Measurements from ENCODE around the gene AHSA1. TPM values are rescaled to one million over a fixed set of nuclear protein-coding genes. Genes with fewer than 3 reads are reported as not detected.

AHSA1 gene
- total and polyA plus RNA-seq, 2 donors, result 66.2 to 126 TPM

DNA sequence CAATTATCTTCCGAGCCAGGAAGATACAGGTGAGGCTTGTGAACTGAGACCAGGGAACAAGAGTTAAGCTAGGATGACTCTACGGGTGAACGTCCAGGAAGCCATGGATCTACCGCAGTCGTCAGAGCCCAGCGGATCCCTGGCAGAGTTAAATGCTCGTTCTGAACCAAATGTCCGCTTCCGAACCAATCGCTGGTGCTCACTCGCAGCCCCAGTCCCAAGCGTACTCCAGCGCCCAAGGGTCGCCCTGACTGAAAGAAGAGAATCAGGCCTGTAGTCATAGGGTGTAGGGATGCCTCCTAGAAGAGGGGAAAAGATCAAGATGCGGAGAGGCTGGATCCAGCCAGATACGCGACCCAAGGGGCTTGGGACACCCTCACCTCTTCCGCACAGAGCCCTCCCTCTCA lies 775 bp upstream of the AHSA1 start:
- no peak for DNase-seq (ENCODE audit: extremely low spot score)
- no peaks in the 10 kb centered on the region for H3K4me1 ChIP-seq (ENCODE audit: insufficient read depth)
- H3K4me3 ChIP-seq (ENCODE audit: low read depth, low read length), result peak overlapping the region; percentile 93

GRCh38 chr14:77458249-77458950 lies 507 bp downstream of the AHSA1 start:
- Histone ChIP-seq H3K4me1 (ENCODE audit: insufficient read depth) (no peaks in the 10 kb centered on the region), H3K27ac (ENCODE audit: low read depth) (peak overlapping the region; percentile 71), H3K4me3 (ENCODE audit: low read depth, low read length) (peak overlapping the region; percentile 93), H3K36me3 (ENCODE audit: insufficient read depth) (peaks cover 3% of the 10 kb centered on the region)
- WGBS, result under 1% methylated on average over 29 of the region's 29 CpGs
- no peak for DNase-seq (ENCODE audit: extremely low spot score)

More for the DNA sequence above, 775 bp upstream of the AHSA1 start:
- WGBS, result under 1% methylated on average over 18 of the region's 18 CpGs
- Histone ChIP-seq H3K27ac (ENCODE audit: low read depth) (peak overlapping the region; percentile 84), H3K36me3 (ENCODE audit: insufficient read depth) (no peaks in the 10 kb centered on the region)

GRCh38 chr14:77459072-77459723 lies 1.3 kb downstream of the AHSA1 start:
- peak; percentile 28 for DNase-seq (ENCODE audit: extremely low spot score)
- H3K27ac ChIP-seq (ENCODE audit: low read depth), result no peak overlapping the region
- peaks cover 7% of the 10 kb centered on the region for H3K36me3 ChIP-seq (ENCODE audit: insufficient read depth)
- H3K4me3 ChIP-seq (ENCODE audit: low read depth, low read length), result peak overlapping the region; percentile 93
- 32% methylated on average over 13 of the region's 13 CpGs for WGBS
- no peaks in the 10 kb centered on the region for H3K4me1 ChIP-seq (ENCODE audit: insufficient read depth)

- no peak for DNase-seq (ENCODE audit: extremely low spot score)
- WGBS, result 85% methylated on average over 5 of the region's 5 CpGs
- H3K4me1 ChIP-seq (ENCODE audit: insufficient read depth), result no peaks in the 10 kb centered on the region
- no peak overlapping the region for H3K4me3 ChIP-seq (ENCODE audit: low read depth, low read length)
- H3K36me3 ChIP-seq (ENCODE audit: insufficient read depth), result peaks cover 15% of the 10 kb centered on the region
- no peak overlapping the region for H3K27ac ChIP-seq (ENCODE audit: low read depth)
Measured at GRCh38 chr14:77467801-77468200, 9.9 kb downstream of the AHSA1 start.

DNA sequence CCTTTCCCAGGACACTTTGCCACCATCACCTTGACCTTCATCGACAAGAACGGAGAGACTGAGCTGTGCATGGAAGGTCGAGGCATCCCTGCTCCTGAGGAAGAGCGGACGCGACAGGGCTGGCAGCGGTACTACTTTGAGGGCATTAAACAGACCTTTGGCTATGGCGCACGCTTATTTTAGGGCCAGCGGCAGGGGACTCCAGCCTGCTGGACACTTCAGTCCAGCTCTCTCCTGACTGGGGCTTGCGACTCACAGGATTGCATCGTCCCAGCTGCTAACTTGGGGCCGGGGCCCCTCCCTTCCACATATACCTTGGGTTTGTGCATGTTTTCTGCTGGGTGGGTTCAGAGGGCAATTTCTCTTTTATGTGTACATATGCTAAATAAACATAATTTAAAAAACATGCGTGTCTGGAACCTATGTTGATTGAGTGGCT lies 11.2 kb downstream of the AHSA1 start:
- Histone ChIP-seq H3K4me3 (ENCODE audit: low read depth, low read length) (no peak overlapping the region), H3K4me1 (ENCODE audit: insufficient read depth) (no peaks in the 10 kb centered on the region), H3K27ac (ENCODE audit: low read depth) (no peak overlapping the region), H3K36me3 (ENCODE audit: insufficient read depth) (peaks cover 11% of the 10 kb centered on the region)
- 84% methylated on average over 14 of the region's 14 CpGs for WGBS
- no peak for DNase-seq (ENCODE audit: extremely low spot score)

- H3K36me3 ChIP-seq (ENCODE audit: insufficient read depth), result peaks cover 11% of the 10 kb centered on the region
- H3K27ac ChIP-seq (ENCODE audit: low read depth), result no peak overlapping the region
- no peaks in the 10 kb centered on the region for H3K4me1 ChIP-seq (ENCODE audit: insufficient read depth)
- WGBS, result 71% methylated on average over 1 of the region's 1 CpG
- no peak for DNase-seq (ENCODE audit: extremely low spot score)
- no peak overlapping the region for H3K4me3 ChIP-seq (ENCODE audit: low read depth, low read length)
Measured at GRCh38 chr14:77469539-77469938, 11.6 kb downstream of the AHSA1 start.

DNA sequence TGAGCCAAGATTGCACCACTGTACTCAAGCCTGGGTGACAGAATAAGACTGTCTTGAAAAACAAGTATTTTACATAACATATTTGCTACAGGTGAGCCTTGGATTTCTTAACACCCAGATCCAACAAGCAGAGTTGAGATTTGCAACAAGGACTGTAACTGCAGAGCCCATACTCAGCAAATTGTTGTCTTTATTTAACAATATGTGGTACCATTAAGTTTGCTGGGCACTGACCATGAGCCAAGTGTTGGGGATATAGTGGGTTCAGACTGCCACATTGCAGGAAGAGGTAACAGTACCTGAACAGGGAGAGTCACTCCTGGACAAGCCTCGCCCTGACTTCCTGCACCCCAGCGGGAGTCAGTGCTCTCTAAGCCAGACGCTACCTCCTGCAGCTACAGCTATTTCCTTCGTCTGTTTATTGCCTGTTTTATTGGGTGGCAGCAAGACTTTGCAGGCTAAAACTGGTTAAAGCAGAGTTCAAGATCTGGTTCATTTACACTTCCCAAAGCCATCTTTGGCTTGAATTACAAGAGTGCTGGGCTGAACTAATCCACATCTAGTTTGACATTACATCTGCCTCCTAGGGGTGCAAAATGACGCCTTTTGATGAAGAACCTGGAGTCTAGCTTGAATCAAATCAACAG lies 12.5 kb downstream of the AHSA1 start:
- DNase-seq (ENCODE audit: extremely low spot score), result peak; percentile 26
- no peak overlapping the region for H3K27ac ChIP-seq (ENCODE audit: low read depth)
- 32% methylated on average over 5 of the region's 5 CpGs for WGBS
- H3K4me3 ChIP-seq (ENCODE audit: low read depth, low read length), result no peak overlapping the region
- no peaks in the 10 kb centered on the region for H3K4me1 ChIP-seq (ENCODE audit: insufficient read depth)
- H3K36me3 ChIP-seq (ENCODE audit: insufficient read depth), result peaks cover 7% of the 10 kb centered on the region

GRCh38 chr14:77473921-77474320 lies 16.0 kb downstream of the AHSA1 start:
- WGBS, result 64% methylated on average over 5 of the region's 5 CpGs
- Histone ChIP-seq H3K4me3 (ENCODE audit: low read depth, low read length) (no peak overlapping the region), H3K27ac (ENCODE audit: low read depth) (no peak overlapping the region), H3K4me1 (ENCODE audit: insufficient read depth) (no peaks in the 10 kb centered on the region), H3K36me3 (ENCODE audit: insufficient read depth) (no peaks in the 10 kb centered on the region)
- DNase-seq (ENCODE audit: extremely low spot score), result no peak

DNA sequence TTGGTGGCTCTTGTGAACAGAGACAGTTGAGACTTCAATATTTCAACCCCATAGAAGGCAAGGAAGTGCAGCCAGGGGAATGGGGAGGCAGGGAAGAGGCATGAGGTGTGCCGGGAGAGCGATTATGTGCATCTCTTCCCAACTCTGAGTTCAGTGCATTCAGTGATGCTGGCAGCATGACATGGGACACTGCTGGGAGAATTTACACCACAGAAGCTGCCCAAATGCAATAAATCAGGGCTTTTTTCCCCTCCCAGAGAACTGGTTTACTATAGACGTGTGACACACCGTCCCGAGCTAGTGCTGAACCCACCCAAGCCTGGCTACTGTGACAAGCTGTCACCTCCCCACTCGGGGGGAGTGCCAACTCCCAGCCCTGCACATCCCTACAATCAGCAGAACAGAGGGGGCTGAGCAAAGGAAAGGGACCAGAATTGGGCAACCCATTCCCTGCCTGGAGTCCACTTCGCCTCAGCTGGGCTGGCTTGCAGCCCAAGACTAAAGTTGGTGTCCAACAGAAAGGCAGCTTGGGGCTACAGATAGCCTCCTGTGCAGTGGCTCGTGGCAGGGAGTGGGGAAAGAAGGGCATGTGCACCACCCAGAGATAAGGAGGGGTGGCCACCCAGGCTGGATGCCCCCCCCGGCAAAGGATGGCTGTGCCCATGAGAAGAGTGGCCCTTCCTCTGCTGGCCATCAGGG lies 16.7 kb downstream of the AHSA1 start:
- H3K36me3 ChIP-seq (ENCODE audit: insufficient read depth), result no peaks in the 10 kb centered on the region
- no peak overlapping the region for H3K4me3 ChIP-seq (ENCODE audit: low read depth, low read length)
- H3K27ac ChIP-seq (ENCODE audit: low read depth), result no peak overlapping the region
- 45% methylated on average over 9 of the region's 9 CpGs for WGBS
- no peaks in the 10 kb centered on the region for H3K4me1 ChIP-seq (ENCODE audit: insufficient read depth)
- no peak for DNase-seq (ENCODE audit: extremely low spot score)

GRCh38 chr14:77475432-77476115 lies 17.7 kb downstream of the AHSA1 start:
- H3K36me3 ChIP-seq (ENCODE audit: insufficient read depth), result no peaks in the 10 kb centered on the region

DNA sequence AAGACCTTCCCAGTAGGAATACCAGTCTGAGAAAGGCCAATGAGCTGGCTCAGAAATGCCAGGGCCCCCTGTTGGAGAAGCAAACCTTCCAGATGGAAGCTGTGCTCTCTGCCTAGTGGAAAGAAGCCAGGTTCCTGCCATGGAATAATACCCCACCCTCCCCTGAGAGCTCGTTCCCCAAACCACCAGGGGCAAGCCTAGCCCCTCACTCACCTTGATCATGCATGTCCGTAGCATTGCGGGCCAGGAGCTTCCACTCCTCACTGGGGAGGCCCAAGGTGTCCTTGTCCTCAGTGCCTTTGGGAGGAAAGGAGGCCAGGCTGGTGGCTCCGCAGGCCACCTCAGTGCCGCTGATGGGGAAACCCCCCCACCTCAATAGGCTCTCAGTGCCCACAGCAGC lies 20.1 kb downstream of the AHSA1 start:
- Histone ChIP-seq H3K4me3 (ENCODE audit: low read depth, low read length) (no peak overlapping the region), H3K4me1 (ENCODE audit: insufficient read depth) (no peaks in the 10 kb centered on the region), H3K27ac (ENCODE audit: low read depth) (no peak overlapping the region), H3K36me3 (ENCODE audit: insufficient read depth) (no peaks in the 10 kb centered on the region)
- DNase-seq (ENCODE audit: extremely low spot score), result no peak
- 87% methylated on average over 5 of the region's 5 CpGs for WGBS

More at GRCh38 chr14:77475432-77476115, 17.7 kb downstream of the AHSA1 start:
- DNase-seq (ENCODE audit: extremely low spot score), result no peak
- WGBS, result 87% methylated on average over 35 of the region's 35 CpGs
- no peak overlapping the region for H3K4me3 ChIP-seq (ENCODE audit: low read depth, low read length)
- no peak overlapping the region for H3K27ac ChIP-seq (ENCODE audit: low read depth)
- no peaks in the 10 kb centered on the region for H3K4me1 ChIP-seq (ENCODE audit: insufficient read depth)

DNA sequence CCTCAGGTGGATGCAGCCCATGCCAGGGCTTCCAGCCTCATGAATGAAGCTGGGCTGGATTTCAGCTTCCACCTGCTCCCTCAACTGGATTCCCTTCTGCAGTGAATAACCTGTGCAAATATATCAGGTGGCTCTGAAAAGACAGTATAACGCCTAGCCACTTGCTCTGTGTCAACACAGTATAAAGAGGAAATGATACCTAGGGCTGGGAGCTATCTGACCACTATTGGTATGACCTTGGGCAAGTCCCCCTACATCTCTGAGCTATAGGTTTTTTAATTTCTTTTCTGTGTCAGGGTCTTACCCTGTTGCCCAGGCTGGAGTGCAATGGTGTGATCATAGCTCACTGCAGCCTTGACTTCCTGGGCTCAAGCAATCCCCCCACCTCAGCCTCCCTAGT lies 20.9 kb downstream of the AHSA1 start:
- no peak overlapping the region for H3K4me3 ChIP-seq (ENCODE audit: low read depth, low read length)
- no peak overlapping the region for H3K27ac ChIP-seq (ENCODE audit: low read depth)
- H3K36me3 ChIP-seq (ENCODE audit: insufficient read depth), result no peaks in the 10 kb centered on the region
- DNase-seq (ENCODE audit: extremely low spot score), result no peak
- H3K4me1 ChIP-seq (ENCODE audit: insufficient read depth), result no peaks in the 10 kb centered on the region
- WGBS, result 80% methylated on average over 1 of the region's 1 CpG

DNA sequence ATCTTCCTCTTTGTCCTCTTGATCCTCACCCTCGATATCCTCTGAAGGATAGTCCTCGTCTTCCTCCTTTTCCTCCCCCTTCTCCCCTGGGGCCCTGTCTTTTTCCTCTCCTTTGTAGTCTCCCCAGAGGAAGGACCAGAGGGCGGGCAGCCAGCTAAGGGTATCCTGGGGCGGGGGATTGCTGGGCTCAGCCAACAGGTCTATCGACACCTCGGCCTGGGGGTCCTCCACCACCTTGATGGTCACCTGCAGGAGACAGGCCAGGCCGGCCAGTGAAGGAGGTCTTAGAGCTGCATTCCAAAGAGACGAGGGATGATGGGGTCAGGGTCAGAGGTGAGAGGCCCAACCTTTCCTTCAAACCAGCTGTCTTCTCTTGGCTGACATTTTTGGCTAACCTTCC lies 24.5 kb downstream of the AHSA1 start:
- no peak for DNase-seq (ENCODE audit: extremely low spot score)
- Histone ChIP-seq H3K4me1 (ENCODE audit: insufficient read depth) (no peaks in the 10 kb centered on the region), H3K36me3 (ENCODE audit: insufficient read depth) (no peaks in the 10 kb centered on the region), H3K4me3 (ENCODE audit: low read depth, low read length) (no peak overlapping the region), H3K27ac (ENCODE audit: low read depth) (no peak overlapping the region)
- WGBS, result 80% methylated on average over 8 of the region's 8 CpGs
